Esophagus muscularis mucosa (tissue), 4 donors: ENCODE data around the gene THADA.

Experiments used
- CTCF ChIP-seq, 3 experiments: fragments of 200-600 bp in 2 of 3; fragments of 450-650 bp in 1 of 3; sonication (generic) in 2 of 3; IDR thresholded peaks; one replicate each; pipeline ENCODE4 v1.5.1; 2017 to 2019; ENCODE audit warnings: antibody characterized with exemption in 3 of 3, mild to moderate bottlenecking in 2 of 3, moderate library complexity in 1 of 3
- EP300 ChIP-seq: sonication (generic); formaldehyde crosslinking; IDR thresholded peaks from one replicate; pipeline ENCODE4 v1.6.1; 2017; ENCODE audit warnings: antibody characterized with exemption
- POLR2A ChIP-seq: fragments of 450-650 bp; IDR thresholded peaks from one replicate; pipeline ENCODE4 v1.6.1; 2017; ENCODE audit warnings: antibody characterized with exemption, moderate library complexity, mild to moderate bottlenecking, low read depth
- POLR2AphosphoS5 ChIP-seq, 2 donors: sonication (generic); formaldehyde crosslinking; IDR thresholded peaks; one replicate each; pipeline ENCODE4 v1.6.1; 2017; ENCODE audit warnings: antibody characterized with exemption in 2 of 2

GRCh38 chr2:43206602-43207001 is 389.2 kb downstream of the THADA start:
- TF ChIP-seq POLR2AphosphoS5 (IDR thresholded peaks at IDR 0.05) (no peak), CTCF (IDR thresholded peaks at IDR 0.05) (no peak), EP300 (no peak), POLR2A (no peak)
